Limb (tissue), 2 donors: ENCODE measurements around the gene CNTN5.
"Not testable (repeated sequence)": the region's sequence is repeated elsewhere in the genome, so short reads cannot be mapped to it uniquely, and the experiment has no call there.

ENCODE experiments used
- DNase-seq, 2 donors: peaks; one replicate each; pipeline ENCODE4 v3.0.0-alpha.2; 2016; ENCODE audit errors: extremely low spot score in 2 of 2

CNTN5 gene

DNA sequence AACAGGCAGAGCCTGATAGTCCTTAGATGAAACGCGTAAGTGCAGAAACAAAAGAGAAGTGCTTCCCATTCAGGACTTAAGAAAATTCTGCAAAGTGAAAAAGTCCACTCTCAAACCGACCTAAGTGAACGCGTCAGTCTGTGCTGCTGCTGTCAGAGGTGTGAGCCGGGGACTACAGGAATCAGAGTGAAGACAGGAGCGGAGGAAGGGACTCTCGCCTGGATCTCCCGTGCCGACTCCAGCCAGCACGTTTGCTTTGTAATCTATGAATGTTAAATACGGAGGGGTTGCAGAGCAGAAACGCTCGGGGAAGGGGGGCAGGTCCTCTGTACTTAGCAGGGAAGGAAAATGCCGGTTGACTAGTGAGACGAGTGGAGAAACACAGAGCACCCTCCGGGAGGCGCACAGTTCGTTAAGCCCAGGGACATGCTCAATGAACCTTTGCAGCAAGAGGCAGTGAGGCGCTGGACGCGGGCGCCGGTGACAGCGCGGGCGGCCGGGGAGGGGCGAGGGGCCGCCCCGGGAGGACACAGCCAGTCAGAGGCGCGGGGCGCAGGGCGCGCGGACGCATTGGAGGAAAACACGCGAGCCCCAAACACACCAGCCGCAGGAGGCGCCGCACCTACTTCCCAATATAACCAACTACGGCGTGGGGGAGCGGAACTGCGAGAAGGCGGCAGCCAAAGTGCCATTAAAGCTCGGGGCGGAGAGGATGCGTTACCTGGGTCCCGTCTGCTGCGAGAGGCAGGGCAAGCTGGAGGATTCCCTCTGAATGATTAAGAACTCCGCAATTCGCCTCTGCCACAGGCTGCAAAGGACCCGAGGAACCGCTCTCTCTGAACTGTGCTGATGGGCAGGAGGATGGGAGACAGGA lies at the start of gene CNTN5:
Gene CNTN5 (plus strand): TSS at position 598 of the 874 bp plus-strand sequence.
- DNase-seq: peak; percentile 43 to 84

DNA sequence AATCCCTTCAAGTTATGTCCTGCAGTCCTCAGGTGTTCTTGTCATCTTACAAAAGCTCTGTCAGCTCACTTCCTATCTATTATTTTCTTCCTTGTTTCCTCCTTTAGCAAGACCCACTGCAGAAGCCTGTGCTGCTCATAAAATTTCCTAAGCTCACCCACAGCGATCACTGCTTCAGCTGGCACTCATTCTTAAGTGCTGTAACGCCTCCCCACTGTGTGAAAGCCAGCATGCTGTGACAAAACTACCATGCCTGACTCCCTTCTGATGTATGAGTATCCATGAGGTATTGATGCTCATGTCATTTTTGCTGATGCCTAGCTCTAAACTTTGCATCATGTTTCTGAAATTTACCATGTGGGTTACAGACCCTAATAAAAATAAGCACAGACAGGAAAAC lies 41.5 kb upstream of the CNTN5 start:
- DNase-seq: no peak

DNA sequence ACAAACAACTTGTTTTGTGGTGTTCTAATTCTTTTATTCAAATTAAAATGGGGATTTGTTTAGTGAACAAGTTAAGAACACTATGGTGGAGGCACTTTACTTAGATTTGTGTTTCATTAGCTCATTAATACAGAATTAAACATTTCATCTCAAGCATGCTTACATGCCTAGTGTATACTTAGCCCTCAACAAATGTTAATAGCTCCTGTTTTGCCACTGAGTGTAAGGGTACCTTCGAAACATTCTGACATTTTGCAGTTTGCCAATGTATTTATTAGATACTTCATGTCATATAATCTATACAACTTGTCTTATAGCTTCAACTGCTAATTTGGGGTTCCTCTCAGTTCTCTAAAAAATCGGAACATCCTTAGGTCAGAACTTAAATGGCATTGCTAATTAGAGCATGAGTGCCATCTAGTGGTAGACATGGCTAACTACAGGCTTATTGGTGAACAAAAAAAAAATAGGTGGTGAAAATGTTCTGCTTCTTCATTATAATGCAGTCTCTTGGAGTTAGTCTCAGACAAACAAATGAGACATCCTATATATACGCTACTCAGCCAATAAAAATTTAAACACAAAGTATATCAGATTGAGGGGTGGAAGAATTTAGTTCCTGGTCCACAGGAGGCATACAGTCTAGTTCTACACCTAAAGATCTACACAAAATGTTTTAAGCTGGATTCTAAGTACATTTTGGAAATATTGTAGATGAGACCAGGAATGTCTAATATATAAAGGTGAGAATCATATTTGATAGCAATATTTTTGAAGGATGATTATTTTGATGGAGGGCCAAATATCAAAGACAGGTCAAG lies 4.9 kb upstream of the CNTN5 start:
- DNase-seq: peak in 1 of 2 donors; percentile 81

DNA sequence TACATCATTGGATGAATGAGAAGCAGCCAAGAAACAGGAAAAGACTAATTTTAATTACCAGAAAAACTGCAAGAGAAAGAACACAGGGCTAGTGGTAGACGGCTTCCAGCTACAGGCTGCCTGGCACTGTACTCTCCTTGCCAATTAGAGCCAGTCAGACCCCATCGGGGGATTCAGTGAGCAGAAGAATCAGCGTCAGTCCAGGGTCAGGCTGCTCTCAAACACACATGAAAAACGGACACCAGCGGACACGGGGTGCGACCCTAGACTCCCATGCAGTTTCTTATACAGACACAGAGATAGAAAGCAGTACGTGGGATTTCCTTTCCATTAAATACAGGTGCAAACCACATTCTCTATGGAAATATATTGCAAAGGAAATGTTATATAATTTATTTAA lies 1.1 kb upstream of the CNTN5 start:
- DNase-seq: peak in 1 of 2 donors; percentile 40

DNA sequence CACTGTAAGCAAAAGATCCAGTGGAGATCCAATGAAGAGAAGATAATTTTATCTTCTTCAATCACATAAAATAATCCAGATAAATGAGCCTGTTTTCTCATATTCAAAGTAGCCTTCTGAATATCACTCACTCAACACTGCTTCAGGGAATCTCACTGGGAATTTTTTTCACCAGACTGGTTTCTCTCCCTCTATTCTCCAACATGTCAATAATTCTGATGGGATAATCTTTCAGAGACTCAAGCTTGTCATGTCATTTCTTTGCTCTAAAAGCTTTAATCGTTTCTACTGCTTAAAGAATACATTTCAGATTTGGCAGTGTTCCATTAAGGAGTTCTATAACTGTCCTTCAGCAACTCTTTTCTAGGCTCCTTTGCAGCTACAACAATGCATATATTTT lies 16.3 kb downstream of the CNTN5 start:
- no peak for DNase-seq

DNA sequence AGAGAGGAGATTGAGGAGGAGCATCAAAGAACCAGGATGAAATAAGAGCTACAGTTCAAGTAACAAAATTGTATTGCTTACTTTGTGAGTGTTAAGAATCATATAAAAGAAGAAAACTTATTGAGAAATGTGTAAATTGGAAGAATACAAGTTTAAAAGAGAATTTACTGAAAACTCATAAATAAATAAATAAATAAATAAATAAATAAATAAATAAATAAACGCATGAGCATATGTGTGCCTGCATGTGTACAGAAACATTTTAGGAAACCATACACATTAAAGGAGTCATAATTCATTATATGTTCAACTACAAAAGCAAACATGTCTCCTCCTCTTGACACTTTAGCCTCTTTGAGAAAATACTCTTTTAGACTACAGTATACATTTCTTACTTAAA lies 42.6 kb downstream of the CNTN5 start:
- DNase-seq: no peak

DNA sequence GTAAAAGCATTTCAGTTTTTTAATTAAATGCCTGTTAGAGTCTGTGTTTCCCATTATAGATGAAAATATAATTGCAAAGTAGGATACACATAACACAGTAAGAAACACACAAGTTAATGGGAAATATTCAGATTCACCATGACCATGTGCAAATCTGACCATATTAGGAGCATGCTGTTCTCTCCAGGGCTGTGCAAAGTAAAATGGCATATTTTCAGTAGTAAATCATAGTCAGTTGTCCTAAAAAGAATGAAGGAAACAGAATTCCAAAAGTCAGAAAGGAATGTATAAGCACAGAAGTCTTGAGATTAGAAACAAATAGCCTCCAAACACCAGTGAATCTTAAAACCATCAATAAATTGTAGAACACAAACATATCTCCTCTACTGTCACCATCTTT lies 44.4 kb downstream of the CNTN5 start:
- DNase-seq: no peak

DNA sequence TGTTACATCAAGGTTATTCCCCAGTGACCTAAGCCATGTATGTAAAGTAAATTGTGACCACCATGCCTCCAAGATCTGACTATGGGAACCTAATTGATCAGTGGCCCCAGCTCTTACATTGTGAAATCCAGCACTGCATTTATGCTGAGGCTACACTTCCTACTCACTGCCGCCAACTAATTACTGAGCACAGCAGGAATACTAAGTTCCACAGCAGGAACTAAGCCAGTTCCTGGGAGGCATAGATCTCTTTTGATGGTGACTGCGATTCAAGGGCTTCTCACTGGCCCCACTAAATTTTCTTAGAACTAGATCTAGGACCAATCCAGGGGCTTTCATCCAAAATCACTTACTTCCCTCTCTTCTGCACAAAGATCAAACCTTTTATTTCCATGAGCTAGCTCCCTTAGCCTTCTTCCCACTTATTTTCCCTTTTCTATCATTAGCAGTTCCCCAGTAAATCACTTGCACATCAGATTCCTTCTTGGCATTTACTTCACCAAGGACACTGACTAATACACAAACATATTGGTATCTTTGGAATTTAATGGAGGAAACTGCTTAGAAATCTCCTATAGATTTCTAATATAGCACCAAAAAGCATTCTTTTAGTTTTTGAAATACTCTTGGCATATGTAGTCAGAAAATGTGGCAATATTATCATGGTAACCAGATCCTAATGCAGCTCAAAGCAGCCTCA lies 46.0 kb downstream of the CNTN5 start:
- DNase-seq: no peak

DNA sequence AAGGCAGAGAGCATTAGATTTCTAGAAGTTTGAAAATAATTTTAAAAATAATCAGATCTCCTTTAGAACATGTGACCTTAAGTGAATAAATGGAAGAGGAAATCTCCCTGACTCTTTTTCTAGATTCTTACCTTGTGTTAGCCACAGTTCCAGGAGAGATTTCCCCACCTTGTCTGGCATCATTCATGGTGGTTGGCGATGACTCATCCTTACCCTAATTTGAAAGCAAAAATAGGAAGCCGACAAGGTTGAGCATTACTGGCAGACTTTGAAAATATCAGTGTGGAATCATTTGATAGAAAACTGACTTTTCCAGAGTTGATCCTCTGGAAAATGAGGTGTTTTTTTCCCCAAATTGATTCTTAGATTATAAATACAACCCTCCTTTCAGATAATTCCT lies 48.1 kb downstream of the CNTN5 start:
- DNase-seq: no peak

DNA sequence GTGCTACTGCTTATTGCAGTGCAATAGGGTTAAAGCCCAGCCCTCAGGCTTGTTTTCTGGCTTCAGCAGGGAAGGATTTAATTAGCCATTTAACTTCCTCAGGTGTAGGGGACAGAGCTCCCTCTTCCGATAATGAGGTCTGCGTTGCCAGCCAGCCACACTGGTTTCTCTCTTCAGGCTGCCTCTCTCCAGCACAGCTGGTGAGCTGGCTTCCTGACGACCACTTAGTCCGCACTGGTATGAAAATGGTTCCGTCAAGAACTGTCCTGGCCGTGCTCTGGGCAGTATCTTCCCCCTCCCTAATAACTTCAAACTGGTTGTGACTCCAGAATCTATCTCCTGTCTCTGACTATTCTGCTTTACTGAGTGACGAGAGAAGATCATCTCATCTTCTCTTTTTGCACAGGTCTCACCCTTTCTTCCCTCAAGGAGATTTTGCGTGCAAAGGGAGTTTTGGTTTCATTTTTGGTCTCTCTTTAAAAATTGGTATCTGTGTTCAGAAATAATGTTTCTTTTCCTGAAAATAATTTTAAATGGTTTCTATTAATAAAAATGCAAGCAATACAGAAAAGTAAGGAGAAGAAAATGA lies 49.2 kb downstream of the CNTN5 start:
- DNase-seq: peak; percentile 7 to 36

DNA sequence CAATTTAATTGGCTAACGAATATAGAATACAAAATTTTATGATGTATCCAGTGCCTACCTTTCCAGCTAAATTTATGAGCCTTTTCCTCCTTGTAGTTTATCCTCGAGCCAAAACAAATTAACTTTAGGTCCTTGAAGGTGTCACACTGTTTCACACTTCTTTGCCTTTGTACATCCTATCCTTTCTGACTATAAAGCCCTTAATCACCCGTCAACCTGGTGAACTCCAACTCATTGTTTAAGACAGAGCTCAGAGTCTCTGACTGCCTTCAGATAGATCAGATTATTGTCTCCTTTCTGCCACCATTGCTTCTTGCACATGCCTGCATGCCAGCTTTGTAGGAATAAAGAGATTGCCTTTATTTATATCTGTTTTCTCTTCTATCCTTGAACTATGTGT lies 58.8 kb downstream of the CNTN5 start:
- DNase-seq: no peak

DNA sequence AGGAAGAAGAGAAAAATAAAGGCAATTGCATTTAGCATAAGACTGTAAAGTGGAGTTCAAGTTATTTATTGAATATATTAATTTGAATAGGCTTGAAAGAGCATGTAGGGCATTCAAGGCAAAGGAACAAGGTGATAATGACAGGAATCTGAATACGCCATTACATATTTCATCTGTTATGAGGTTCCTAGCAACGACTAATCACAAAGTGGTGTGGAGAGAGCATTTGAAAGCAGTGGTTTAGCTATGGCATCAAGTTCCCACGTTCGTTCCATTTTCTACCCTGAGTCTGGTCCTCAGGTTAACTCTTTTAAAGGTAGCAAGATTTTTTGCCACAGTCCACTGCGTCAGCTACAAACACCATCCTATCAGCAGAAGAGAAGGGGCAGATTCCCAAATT lies 59.4 kb downstream of the CNTN5 start:
- no peak for DNase-seq

DNA sequence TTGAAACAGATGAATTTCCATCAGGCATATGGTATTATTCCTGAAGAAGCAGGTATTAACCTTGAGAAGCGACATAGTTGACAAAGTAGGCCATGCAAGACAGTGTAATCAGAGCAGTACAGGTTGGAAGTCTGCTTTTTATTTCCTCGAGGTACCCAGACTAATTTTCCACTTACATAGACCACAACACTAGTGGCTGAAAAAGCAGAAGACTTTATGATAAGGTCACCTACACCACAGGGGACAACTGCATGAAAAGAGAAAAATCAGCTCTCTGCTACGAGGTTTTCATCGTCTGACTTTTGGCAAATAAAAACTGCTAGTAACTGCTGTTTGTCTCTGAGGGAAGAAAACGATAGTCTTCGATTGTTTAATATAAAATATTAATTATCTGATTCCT lies 77.5 kb downstream of the CNTN5 start:
- no peak for DNase-seq

DNA sequence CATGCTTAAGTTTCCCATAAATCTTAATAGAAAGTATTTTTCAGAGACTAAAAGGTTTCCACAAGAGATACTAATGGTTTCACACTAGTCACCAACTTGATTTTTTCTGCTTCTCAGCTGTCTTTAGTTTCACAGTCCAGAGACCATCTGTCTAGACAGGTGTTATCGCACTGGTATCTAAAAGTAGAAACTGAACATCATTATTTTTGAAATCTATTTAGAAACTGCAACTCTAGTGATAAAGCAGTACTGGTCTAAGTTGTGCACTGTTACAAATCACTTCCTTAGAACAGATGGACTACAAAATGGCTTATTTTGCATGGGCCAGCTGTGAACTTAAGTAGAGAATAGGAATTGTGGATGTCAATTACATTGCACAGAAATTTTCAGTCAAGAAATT lies 78.0 kb downstream of the CNTN5 start:
- peak in 1 of 2 donors; percentile 21 for DNase-seq

DNA sequence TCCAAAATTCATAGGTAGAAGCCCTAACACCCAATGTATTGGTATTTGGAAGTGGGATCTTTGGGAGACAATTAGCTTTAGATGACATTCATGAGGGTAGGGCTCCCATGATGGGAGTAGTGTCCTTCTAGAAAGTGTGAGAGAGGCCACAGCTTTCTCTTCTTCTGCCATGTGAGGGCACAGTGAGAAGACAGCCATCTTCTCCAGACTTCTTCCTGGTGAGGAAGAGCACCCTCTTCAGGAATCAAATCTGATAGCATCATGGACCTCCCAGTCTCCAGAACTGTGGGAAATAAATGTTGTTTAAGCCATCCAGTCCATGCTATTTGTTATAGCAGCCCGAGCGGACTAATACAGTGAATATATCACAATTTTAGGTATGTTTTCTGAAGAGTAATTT lies 96.9 kb downstream of the CNTN5 start:
- no peak for DNase-seq

DNA sequence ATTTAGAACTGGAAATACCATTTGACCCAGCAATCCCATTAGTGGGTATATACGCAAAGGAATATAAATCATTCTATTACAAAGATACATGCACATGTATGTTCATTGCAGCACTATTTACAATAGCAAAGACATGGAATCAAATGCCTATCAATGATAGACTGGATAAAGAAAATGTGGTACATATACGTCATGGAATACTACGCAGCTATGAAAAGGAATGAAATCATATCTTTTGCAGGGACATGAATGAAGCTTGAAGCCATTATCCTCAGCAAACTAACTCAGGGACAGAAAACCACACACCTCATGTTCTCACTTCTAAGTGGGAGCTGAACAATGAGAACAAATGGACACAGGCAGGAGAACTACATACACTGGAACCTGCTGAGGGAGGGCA lies 113.1 kb downstream of the CNTN5 start:
- not testable (repeated sequence) for DNase-seq

DNA sequence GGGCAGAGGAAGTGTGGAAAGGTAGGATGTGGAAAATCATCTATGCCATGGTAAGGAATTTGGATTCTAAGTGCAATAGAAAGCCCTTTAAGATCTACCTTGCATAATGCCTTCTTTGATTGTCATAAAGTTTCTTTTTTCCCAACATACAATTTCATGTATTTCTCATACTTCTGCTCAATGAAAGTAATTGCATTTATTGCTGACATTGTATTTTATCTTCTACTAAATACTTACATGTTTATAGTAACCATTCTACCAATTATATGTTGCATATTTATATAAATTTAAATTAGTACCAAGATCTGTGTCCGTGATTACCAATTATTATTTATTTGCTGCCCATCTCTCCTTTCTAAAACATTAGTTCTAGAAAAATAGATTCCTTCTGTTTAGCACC lies 114.8 kb downstream of the CNTN5 start:
- DNase-seq: no peak

DNA sequence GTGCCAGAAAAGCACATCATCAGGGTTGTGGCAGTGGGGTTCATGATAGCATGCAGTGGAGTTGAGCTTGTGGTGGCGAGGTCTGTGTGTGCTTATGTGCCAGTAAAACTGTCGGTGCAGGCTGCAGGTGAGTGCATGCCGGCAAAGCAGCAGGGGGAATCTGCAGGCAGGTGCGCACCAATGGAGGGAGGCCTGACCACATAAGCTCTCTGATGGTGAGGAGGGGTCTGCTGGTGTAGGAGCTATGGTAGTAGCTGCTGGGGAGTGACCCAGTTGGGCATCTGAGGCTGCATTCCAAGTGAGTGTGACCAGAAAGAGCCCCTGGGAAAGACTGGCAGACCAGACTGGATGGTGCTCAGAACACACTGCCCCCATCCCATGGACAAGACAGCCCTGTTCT lies 121.5 kb downstream of the CNTN5 start:
- DNase-seq: no peak

DNA sequence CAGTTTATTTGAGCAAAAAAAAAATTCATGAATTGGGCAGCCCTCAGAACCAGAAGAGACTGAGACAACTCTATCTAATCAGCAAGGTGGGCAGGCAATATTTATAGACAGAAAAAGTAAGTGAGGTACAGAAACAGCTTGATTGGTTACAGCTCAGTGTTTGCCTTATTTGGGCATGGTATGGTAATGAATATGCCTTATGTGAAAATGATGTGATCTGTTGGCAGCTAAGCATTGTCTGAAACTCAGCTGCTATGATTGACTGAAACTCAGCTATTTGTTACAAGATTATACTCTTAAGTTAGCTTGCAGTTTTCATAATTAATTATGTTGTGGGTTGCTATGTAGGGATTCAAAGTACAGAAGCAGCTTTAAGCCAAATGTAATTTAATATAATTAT lies 127.6 kb downstream of the CNTN5 start:
- no peak for DNase-seq

DNA sequence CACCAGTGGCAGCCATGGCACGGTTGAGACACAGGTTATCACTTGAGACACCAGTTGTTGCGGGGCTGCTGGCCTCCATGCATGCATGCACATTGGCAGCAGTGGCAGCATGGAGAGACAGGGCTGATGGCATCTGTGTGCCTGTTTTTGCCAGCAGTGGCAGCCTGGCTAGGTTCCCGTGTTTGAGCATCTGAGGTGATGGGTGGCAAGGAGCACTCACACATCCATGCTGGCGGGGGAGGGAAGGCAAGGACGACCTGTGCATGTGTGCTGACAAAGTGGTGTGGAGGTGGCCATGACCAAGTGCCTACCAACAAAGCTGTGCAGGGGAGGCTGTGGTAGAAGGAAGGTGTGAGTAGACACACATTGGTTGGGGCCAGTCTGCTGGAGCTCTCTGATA lies 133.5 kb downstream of the CNTN5 start:
- DNase-seq: no peak

DNA sequence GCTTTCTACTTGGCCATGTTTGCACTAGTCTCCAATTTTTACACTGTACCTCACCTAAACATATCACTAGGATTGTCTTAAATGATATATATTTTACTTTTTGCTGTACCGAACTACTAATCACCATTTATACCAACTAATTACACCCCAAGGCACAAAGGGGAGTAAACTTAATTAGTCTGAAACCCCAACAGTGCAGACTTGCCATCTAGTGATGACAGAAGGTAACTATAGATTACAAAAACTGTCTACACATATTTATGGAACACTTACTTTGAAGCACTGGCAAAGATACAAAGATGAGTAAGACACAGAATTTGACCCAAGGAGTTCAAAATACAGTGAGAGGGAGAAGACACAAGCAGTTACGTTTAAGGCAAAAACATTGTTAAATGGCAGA lies 139.7 kb downstream of the CNTN5 start:
- DNase-seq: no peak

DNA sequence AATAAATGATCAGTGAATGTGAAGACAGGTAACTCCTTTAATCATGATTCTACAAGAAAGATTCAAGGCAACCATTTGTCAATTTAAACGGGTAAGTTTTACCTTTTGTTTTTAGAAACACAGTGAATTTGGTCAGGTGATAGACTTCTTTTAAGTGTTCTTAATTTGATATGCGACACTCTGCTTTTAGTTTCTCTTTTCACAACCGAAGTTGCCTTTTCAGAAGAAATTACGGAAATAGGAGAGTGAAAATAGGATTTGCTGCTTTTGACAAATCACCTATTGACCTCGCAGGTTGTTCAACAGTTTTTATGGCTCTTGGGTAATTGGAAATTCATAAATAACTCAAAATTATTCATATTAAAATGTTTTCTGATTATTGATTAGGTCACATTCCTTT lies 142.1 kb downstream of the CNTN5 start:
- no peak for DNase-seq
